Stimulated activated CD8-positive, alpha-beta memory T cell treated with anti-CD3 and anti-CD28 coated beads, Interleukin-2, amount 100 ng/mL, for 1 hour (primary cell): ENCODE data around the gene PPM1E.
A peak's percentile ranks its signal among the peaks of the same experiment; 100 is the strongest.

Experiments used
- DNase-seq, 2 donors: peaks; one replicate each; pipeline ENCODE4 v3.0.0-alpha.2; 2020; ENCODE audit warnings: low read depth in 2 of 2

The PPM1E gene

DNA sequence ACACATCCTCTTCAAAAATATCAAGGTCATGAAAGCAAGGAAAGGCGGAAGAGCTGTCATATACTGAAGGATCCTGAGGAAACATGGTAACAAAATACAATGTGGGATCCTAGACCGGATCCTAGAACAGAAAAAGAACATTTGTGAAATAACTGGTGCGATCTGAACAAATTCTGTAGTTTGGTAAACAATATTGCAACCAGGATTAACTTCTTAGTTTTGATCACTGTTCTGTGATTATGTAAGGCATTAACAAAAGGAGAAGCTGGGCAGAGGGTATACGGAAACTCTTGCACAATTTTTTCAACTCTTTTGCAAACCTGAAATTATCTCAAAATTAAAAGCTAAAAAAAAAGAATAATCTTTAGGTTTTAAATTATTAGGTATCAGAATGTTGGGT lies 241.3 kb downstream of the PPM1E start:
- no peak for DNase-seq

DNA sequence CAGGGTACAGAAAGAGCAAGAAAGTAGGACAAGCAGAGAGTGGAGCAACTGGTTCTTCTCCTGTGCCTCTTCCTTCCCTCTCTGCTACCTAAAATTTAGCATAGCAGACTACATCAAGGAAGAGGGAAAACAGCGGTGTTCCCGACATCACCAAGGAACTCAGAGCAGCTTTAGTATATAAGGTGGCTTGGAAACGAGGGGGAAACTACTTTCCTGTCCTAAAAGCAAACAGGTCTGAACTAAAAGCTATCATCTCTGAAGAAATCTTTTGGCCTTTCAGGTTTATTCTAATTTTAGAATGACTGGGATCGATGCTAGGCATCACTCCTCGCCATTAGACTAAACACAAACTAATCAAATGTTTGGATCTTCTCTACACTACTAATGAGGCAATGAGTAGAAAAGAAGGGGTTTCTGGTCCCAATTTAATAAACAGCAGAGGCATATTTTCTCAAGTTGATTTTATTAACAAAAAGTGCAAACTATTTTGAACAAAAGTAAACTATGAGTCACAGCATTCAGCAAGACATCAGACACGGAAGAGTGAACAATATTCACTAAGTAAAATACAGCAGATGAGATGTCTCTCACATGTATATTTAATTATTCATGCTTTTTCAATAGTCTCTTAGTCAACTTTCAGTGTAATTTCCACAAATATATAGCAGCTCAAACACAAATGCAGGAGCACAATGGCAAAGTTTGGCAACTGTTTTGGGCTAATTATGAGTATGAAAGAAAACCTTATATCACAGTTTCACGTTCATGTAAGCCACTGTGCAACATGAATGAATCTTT lies 242.3 kb downstream of the PPM1E start:
- DNase-seq = no peak

DNA sequence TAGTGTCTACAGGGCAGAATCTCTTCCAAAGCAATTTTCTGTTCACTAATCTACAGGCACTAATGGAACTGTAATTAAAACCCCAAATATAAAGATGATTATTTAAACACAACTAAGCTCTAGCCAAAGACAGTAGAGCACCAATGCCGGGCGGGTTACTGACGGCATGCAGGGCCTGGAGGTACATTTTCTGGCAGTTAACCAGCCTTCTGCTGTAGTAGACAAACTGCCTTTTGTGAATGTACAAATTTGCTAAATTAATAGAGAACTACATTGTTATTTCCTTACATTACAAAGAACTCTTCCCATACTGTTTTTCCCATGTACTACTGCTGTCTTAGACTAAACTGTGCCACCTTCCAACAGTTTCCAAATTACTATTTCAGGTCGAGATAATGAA lies 243.2 kb downstream of the PPM1E start:
- DNase-seq = no peak

DNA sequence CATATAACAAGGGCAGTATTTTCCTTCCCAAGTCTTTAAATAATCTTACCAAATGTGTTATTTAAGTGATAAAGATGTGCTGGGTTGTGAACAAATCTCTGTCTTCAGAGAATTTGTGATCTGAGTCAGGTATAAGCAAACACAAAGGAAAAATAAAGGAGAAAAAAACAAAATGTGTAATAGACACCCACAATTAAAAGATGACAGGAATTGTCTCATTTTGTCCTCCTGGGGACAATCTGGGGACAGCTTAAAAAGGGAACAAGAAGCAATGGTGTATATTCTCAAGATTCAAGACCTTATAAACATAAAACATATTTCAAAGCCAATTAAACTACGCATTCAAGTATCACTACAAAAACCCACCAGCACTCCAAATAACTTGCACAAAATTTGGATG lies 243.8 kb downstream of the PPM1E start:
- DNase-seq = no peak

DNA sequence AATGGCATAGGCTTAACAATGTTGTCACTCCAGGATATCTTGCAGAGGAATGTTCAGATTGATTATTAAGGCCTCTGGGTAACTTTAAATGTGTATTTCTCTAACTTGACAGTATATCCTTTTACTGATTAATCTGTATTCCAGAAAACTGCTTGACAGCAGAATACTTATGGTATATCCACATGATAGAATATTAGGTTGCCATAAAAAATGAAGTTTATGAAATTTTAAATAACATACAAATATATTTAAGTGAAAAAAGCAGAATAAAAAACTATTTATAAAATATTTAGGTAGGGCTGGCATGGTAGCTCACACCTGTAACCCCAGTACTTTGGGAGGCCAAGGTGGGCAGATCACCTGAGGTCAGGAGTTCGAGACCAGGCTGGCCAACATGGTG lies 244.4 kb downstream of the PPM1E start:
- no peak for DNase-seq

DNA sequence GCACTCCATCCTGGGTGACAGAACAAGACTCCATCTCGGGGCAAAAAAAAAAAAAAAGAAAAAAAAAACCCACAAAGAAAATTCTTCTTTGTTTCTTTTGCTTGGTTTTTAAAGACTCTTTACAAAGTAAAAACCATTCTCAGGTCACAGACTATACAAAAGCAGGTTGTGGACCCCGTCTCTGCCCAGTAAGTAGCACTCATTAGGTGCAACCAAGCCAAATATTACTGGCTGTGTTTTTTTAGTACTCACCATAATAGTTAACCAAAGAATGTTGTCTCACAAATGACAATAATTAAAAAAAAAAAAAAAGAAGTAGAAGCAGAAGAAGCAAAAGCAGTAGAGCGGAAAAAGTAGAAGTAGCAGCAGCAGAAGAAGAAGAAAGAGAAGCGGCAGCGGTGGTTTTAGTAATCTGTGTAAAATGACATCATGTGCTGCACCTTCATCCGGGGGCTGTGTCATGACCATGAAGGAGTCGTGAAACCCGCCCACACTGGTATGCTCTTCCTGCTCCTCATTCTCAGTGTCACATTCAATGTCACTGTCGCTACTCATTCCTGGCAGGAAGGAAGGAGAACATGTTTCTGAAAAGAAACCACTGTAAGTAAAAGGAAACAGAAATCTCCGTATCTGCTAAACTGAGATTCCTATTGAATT lies 245.6 kb downstream of the PPM1E start:
- DNase-seq = peak; percentile 25 to 50

DNA sequence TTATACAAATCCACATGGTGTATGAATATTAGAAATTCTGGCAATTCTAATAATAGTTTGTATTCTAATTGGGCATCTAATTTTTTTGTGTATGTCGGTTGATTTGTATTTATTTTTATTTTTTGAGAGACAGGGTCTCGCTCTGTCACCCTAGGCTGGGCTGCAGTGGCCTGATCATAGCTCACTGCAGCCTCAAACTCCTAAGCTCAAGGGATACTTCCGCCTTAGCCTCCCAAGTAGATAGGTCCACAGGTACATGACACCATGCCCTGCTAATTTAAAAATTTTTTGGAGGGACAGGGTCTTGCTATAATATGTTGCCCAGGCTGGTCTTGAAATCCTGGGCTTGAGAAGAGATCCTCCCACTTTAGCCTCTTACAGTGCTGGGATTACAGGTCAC lies 246.5 kb downstream of the PPM1E start:
- no peak for DNase-seq

DNA sequence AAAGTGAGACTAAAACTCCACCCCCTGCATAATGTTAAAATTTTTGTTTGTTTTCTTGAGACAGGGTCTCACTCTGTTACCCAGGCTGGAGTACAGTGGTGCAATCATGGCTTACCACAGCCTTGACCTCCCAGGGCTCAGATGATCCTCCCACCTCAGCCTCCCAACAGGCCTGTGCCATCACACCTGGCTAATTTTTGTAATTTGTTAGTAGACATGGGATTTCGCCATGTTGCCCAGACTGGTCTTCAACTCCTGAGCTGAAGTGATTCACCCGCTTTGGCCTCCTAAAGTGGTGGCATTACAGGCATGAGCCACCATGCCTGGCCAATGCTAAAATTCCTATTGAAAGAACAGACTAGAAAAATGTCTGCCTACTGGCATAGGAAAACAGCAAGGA lies 247.2 kb downstream of the PPM1E start:
- DNase-seq = no peak

DNA sequence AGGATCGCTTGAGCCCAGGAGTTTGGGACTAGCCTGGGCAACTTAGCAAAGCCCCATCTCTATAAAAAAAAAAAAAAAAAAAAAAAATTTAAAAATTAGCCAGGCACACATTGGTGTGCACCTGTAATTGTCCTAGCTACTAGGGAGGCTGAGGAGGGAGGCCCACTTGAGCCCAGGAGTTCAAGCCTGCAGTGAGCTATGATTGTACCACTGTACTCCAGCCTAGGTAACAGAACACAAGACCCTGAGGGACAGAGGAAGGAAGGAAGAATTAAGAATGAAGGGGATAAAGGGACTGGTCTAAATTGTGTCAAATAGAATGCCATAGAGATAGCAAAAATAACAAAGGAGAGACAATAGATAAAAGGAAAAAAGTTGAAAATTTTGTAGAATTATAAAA lies 248.2 kb downstream of the PPM1E start:
- no peak for DNase-seq

DNA sequence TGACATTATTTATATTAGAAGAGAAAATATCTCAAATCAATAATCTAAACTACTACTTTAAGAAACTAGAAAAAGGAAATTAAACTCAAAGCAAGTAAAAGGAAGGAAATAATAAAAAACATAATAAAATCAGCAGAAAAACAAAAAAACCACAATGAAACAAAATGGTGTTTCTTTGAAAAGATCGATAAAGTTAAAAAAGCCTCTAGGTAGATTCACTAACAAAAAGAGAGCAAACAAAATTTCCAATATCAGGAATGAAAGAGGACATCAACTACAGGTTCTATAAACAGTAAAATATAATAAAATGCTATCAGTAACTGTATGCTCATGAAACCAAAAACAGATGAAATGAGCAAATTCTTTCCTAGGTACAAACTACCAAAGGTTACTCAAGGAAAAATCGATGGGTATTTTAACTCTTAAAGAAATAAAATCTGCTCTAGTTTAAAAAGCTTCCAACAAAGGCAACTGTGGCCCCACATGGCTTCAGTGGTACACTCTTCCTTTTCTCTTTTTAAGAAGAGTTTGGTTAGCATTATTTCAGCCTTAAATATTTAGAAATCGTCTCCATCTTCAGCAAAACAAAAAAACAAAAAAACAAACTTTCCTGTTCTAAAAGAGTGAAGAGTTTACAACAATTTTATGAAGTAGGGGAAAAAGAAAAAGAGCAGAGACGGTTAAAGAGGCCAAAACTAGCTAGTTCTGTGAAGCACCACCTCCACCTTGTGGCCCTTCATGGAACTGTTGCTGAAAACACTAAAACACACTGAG lies 248.9 kb downstream of the PPM1E start:
- DNase-seq = peak; percentile 37 to 49

DNA sequence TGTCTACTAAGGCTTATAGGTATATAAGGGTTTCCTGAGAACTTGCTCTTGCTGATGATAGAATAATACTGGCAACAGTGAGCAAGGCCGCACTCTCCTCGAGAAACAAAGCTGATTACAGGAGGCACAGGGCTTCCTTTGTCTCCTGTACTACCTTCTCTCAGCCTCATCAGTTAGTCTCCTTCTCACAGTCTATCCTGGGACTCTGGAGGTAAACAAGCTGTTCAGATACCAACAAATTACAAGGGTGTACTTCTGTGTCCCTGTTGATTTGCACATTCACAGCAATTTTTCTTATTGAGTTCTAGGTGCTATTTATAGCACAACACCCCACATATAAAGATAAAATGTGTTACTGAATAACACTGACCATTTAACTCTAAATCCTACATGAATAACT lies 252.3 kb downstream of the PPM1E start:
- no peak for DNase-seq

DNA sequence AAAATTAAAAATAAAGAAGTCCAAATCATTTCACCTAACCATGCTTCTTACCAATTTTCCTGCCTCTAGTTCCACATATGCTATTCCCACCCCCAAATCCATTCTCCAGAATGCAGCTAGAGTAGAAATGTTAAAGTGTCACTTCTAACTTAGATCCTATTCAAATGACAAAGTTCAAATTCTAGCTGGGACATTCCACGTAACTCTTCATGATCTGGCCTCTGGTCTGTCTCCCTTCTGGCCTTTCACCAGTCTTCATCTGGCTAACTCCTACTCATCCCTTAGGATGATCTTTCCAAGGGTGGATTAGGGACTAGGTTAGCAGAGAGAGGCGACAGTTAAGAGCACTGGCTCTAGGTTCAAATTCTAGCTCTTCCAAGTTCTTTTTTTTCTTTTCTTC lies 253.1 kb downstream of the PPM1E start:
- no peak for DNase-seq

DNA sequence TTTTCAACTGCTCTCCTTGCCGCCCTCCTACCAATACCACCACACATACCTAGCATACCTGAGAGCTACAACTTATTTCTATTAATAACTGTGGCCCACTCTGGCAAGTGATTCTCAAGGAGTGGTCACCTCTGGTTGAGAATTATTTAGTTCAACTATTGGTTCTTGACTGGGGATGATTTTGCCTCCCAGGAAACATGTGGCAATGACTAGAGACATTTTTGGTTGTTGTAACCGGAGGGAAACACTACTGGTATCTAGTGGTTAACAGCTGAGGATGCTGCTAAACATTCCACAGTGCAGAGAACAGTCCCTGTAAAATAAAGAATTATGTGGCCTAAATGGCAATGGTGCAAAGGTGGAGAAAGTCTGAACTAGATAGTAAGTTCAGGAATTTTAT lies 254.4 kb downstream of the PPM1E start:
- no peak for DNase-seq

DNA sequence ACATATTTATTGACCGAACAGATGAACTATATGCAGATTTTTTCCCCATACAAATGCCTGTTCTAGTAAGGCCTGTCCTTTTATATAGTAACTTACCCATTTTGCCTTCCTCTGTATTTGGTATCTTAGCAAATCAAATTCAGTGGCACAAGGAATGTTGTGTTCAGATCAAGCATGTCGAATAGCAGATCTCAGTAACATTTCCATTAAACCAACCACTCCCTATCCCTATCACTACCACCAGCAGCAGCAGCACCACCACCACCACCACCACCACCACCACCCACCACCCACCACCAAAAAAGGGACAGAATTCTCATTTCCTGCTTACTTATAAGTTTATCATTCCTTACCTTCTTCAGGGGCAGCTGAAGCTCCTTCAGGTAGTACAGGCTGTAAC lies 256.3 kb downstream of the PPM1E start:
- no peak for DNase-seq

DNA sequence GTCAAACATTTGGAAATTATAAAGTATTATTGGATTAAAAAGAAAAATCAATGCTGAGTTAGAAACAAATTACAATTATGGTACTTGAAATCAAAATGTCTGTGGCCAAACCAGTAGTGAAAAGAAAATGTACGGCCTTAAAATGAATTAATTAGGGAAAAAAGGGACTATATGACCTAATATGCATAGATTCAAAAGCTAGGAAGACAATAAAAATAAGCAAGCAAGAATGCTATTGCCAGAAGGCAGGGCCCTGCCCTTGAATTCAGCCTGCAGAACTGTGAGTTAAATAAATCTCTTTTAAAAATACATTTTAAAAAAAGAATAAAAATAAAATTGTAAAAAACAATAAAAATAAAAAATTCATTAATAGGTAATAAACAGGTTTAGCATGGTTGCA lies 262.4 kb downstream of the PPM1E start:
- DNase-seq = no peak

DNA sequence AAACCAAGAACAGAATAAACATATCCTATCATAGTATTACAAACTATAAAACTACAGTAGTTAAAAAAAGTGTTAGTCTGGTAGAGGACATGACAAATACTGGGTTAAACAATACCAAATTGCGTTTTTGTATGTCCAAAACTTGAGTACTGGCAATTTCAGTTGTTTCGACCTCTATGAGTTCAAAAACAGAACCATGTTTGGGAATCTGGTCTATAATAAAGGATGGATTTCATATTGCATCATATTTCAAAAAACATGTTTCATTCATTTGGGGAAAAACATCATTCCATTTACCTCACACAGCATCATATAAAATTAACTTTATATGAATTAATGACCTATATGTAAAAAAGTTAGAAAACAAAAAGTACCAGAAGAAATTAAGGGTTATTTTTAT lies 269.3 kb downstream of the PPM1E start:
- no peak for DNase-seq

DNA sequence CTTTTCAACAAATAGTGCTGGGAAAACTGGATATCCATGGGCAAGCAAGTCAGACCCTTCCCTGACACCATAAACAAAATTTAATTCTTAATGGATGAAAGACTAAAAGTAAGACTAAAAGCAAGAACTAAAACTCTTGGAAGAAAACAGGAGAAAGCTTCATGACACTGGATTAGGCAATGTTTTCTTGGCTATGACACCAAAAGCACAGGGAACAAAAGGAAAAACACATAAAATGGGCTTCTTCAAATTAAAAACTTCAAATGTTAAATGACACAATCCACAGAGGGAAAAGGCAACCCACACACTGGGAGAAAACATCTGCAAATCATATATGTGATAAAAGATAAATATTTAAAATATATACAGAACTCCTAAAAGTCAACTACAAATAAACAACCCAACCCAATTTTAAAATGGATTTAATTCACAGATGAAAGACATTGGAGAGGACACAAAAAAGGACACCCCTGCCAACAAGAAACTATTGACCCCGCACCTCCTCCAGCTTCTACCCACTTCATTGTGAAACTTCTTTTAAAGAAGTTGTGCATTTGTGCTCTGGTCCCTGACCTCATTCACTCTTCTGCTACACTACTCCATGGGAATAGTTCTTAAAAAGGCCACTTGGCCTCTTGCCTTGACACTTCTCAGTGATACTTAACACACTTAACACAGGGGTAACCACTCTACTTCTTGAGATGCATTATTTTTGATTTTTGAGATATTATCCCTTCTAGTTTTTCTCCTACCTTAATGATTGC lies 270.7 kb downstream of the PPM1E start:
- DNase-seq = no peak

DNA sequence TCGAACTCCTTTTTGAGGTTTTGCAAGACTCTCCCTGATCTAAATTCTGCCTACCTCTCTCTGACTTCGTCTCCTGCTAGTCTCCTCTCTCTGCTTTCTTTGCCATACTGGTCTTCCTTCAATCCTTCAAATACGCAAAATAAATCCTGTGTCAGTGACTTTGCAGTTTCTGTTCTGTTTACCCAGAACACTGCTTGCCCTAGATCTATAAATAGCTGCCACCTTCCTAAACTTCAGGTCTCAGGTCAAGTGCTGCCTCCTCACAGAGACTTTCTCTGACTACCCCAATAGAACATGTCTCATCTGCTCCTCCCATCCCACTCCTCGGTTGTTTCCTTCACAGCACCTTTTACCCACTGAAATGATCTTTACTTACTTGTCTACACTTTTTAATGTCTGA lies 272.1 kb downstream of the PPM1E start:
- DNase-seq = no peak

DNA sequence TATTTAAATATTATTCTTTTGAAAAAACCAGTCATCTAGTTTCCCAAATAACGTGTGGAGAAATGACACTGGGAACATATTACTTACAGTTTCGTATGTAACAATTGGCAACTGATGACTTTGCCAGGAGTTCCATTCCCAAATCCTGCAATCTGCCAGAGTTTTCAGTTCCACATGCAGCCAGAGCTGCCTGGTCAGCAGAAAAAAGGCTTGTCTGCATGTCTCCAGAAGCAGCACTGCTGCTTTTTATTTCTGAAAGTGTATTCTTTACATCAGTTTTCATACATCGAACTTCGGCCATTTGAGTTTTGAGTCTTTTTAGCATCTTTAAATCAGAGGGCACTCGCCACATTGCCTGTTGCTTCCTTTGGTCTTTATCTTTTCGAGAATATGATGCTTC lies 272.7 kb downstream of the PPM1E start:
- DNase-seq = no peak

DNA sequence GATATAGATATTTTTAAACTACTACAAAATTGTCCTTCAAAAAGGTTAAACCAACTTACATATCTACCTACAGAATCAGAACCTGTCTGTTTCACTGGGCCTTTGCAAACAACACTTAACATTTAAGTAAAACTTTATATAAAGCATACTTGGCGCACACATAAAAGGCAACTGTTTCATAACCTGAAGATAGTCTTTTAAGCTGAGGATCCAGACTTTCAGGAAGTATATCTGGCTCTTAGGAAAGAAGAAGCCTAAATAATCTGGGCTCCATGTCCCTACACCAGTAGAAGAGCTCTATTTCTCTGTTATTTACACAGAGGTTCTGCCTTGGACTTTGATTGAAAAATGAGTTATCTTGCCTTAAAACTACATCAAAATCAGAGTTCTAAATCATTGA lies 275.2 kb downstream of the PPM1E start:
- no peak for DNase-seq
